Naive thymus-derived CD4-positive, alpha-beta T cell (primary cell): ENCODE data around the gene SAFB. TPM values are rescaled to one million over a fixed set of nuclear protein-coding genes. Genes with fewer than 3 reads are reported as not detected.
A peak's percentile ranks its signal among the peaks of the same experiment; 100 is the strongest.

Experiments used
- ATAC-seq: fragments of 150-1000 bp; cut with Tn5 transposase; 2 replicates; pipeline ENCODE4 v1.10.0; 2021; ENCODE audit warnings: mild to moderate bottlenecking, moderate library complexity
- CTCF ChIA-PET: fragments of 350-600 bp; sonication (Branson Sonifier 250); formaldehyde crosslinking; loops from one replicate; lab custom pipeline; 2021; ENCODE audit warnings: antibody characterized with exemption; lab: Charles Lee
- POLR2A ChIA-PET: fragments of 350-600 bp; sonication (Branson Sonifier 250); formaldehyde crosslinking; loops from one replicate; lab custom pipeline; 2021; ENCODE audit warnings: antibody characterized with exemption, inconsistent platforms; lab: Charles Lee
- DNase-seq, 9 donors: peaks; one replicate each; pipeline versions ENCODE4 v3.0.0 to v3.0.0-alpha.2; 2020 to 2022; ENCODE audit warnings: mixed read lengths in 1 of 9
- H3K27ac ChIP-seq: one replicate; pipeline ENCODE4 v1.7.0; 2013; ENCODE audit warnings: mild to moderate bottlenecking, low read depth, low read length, moderate library complexity
- H3K27me3 ChIP-seq, 2 donors: one replicate each; pipeline ENCODE4 v1.7.0; 2013; ENCODE audit warnings: low read length in 2 of 2, mild to moderate bottlenecking in 2 of 2, moderate library complexity in 2 of 2; ENCODE audit not compliant: control insufficient read depth in 2 of 2, insufficient read depth in 2 of 2
- H3K36me3 ChIP-seq, 3 experiments: 1 replicate in 2 of 3; 2 replicates in 1 of 3; pipeline ENCODE4 v1.7.0; 2013; ENCODE audit warnings: low read length in 3 of 3, mild to moderate bottlenecking in 3 of 3, moderate library complexity in 1 of 3; ENCODE audit not compliant: insufficient read depth in 3 of 3, control insufficient read depth in 2 of 3
- H3K4me1 ChIP-seq, 2 donors: one replicate each; pipeline ENCODE4 v1.7.0; 2013; ENCODE audit warnings: low read length in 2 of 2, mild to moderate bottlenecking in 2 of 2, moderate library complexity in 1 of 2; ENCODE audit not compliant: control insufficient read depth in 2 of 2, insufficient read depth in 2 of 2
- H3K4me3 ChIP-seq: 2 replicates; pipeline ENCODE4 v1.7.0; 2013; ENCODE audit warnings: mild to moderate bottlenecking, low read length
- H3K9me3 ChIP-seq, 3 experiments: 1 replicate in 2 of 3; 2 replicates in 1 of 3; pipeline ENCODE4 v1.7.0; 2013; ENCODE audit warnings: low read length in 3 of 3; ENCODE audit not compliant: control insufficient read depth in 2 of 3
- H3K27ac Mint-ChIP-seq, 9 donors: one replicate each; pipeline ENCODE4 v1.8.0; 2020 to 2022; ENCODE audit warnings: mixed read lengths in 9 of 9, mild to moderate bottlenecking in 8 of 9, moderate library complexity in 5 of 9, inconsistent platforms in 2 of 9
- H3K27me3 Mint-ChIP-seq, 5 donors: one replicate each; pipeline ENCODE4 v1.8.0; 2021 to 2022; ENCODE audit warnings: mixed read lengths in 5 of 5, mild to moderate bottlenecking in 1 of 5
- H3K36me3 Mint-ChIP-seq, 5 donors: one replicate each; pipeline ENCODE4 v1.8.0; 2020 to 2022; ENCODE audit warnings: mixed read lengths in 5 of 5, mild to moderate bottlenecking in 3 of 5, inconsistent platforms in 1 of 5
- H3K4me1 Mint-ChIP-seq, 7 donors: one replicate each; pipeline ENCODE4 v1.8.0; 2020 to 2022; ENCODE audit warnings: mixed read lengths in 7 of 7, mild to moderate bottlenecking in 3 of 7, inconsistent platforms in 1 of 7
- H3K4me3 Mint-ChIP-seq, 10 donors: one replicate each; pipeline ENCODE4 v1.8.0; 2020 to 2022; ENCODE audit warnings: mild to moderate bottlenecking in 10 of 10, mixed read lengths in 10 of 10, moderate library complexity in 6 of 10, inconsistent platforms in 2 of 10
- H3K9me3 Mint-ChIP-seq, 11 donors: one replicate each; pipeline ENCODE4 v1.8.0; 2020 to 2022; ENCODE audit warnings: mixed read lengths in 11 of 11, mild to moderate bottlenecking in 4 of 11, inconsistent platforms in 1 of 11, moderate library complexity in 1 of 11
- intact Hi-C, 2 donors: fragments of 100-400 bp; cut with micrococcal nuclease; formaldehyde crosslinking; loops; one replicate each; pipeline ENCODE4 v1.15.1; 2023
- polyA plus RNA-seq, 2 donors: library from polyadenylated mRNA; unstranded; fragments of 300-500 nt; fragmentation: Illumina TruSeq; gene quantifications; one replicate each; pipeline ENCODE4 v1.2.3, GENCODE V29; 2021
- total RNA-seq, 6 experiments: library from RNA in 5 of 6; stranded (reverse) in 5 of 6; gene quantifications; 1 replicate in 5 of 6; 2 replicates in 1 of 6; pipeline ENCODE4 v1.2.3 and lab custom pipeline; 2021 to 2026

Gene SAFB
- total and polyA plus RNA-seq, 7 experiments from 2014 or later: 50.3 to 203 (median 170) TPM

- Histone ChIP-seq H3K36me3 (peaks cover 0 to 67% (median 10%) of the 10 kb centered on the region in 3 experiments), H3K27ac (no peak overlapping the region), H3K9me3 (no peaks in the 10 kb centered on the region), H3K27me3 (no peaks in the 10 kb centered on the region), H3K4me1 (peaks cover 8 to 11% of the 10 kb centered on the region in 2 donors), H3K4me3 (no peak overlapping the region)
- ChIA-PET POLR2A (interaction anchor here (1.1 kb wide), 1 partner anchor 25 kb away, joined by 3 read pairs; no protein-coding TSS in a partner anchor), CTCF (no interaction called here)
- no peak for DNase-seq
- intact Hi-C loops: no loop called here
- ATAC-seq: no peak
- Mint-ChIP-seq H3K27ac (peak overlapping the region in 4 of 9 donors; percentile 15 to 59 (median 43)), H3K9me3 (peaks cover 0 to 3% (median 0%) of the 10 kb centered on the region in 11 donors), H3K4me3 (no peak overlapping the region), H3K36me3 (peaks cover 0 to 15% (median 0%) of the 10 kb centered on the region in 5 donors), H3K4me1 (peaks cover 5 to 24% (median 21%) of the 10 kb centered on the region in 7 donors), H3K27me3 (no peaks in the 10 kb centered on the region)
These were observed 70.6 kb downstream of the SAFB start for GRCh38 chr19:5693195-5694166.

GRCh38 chr19:5694167-5694955 lies 71.5 kb downstream of the SAFB start:
- H3K36me3 ChIP-seq: peaks cover 0 to 76% (median 10%) of the 10 kb centered on the region in 3 experiments
- DNase-seq (no peak), ATAC-seq (no peak)
- Mint-ChIP-seq H3K36me3 (peaks cover 0 to 15% (median 0%) of the 10 kb centered on the region in 5 donors), H3K4me1 (peaks cover 5 to 20% (median 17%) of the 10 kb centered on the region in 7 donors), H3K9me3 (peaks cover 0 to 3% (median 0%) of the 10 kb centered on the region in 11 donors), H3K4me3 (peak overlapping the region in 2 of 10 donors; percentile 20 to 23), H3K27ac (peak overlapping the region in 3 of 9 donors; percentile 33 to 59 (median 55)), H3K27me3 (no peaks in the 10 kb centered on the region)
- no peaks in the 10 kb centered on the region for H3K27me3 ChIP-seq
- ChIA-PET POLR2A (interaction anchor here (1.1 kb wide), 1 partner anchor 24 kb away, joined by 3 read pairs; no protein-coding TSS in a partner anchor), CTCF (no interaction called here)
- no peak overlapping the region for H3K4me3 ChIP-seq
- intact Hi-C loops: no loop called here
- no peaks in the 10 kb centered on the region for H3K9me3 ChIP-seq
- H3K4me1 ChIP-seq: peaks cover 8 to 11% of the 10 kb centered on the region in 2 donors
- no peak overlapping the region for H3K27ac ChIP-seq

GRCh38 chr19:5694956-5695648 lies 72.2 kb downstream of the SAFB start:
- Histone ChIP-seq H3K4me3 (no peak overlapping the region), H3K9me3 (no peaks in the 10 kb centered on the region), H3K27ac (no peak overlapping the region), H3K36me3 (peaks cover 0 to 79% (median 10%) of the 10 kb centered on the region in 3 experiments), H3K4me1 (peaks cover 8% of the 10 kb centered on the region in 2 donors), H3K27me3 (no peaks in the 10 kb centered on the region)
- peaks cover 5 to 15% (median 13%) of the 10 kb centered on the region in 7 donors for H3K4me1 Mint-ChIP-seq
- H3K27me3 Mint-ChIP-seq: no peaks in the 10 kb centered on the region
- ChIA-PET CTCF (no interaction called here), POLR2A (no interaction called here)
- ATAC-seq: no peak
- H3K36me3 Mint-ChIP-seq: peaks cover 0 to 15% (median 0%) of the 10 kb centered on the region in 5 donors
- DNase-seq: no peak
- peak overlapping the region in 1 of 9 donors; percentile 25 for H3K27ac Mint-ChIP-seq
- intact Hi-C loops: no loop called here
- H3K4me3 Mint-ChIP-seq: no peak overlapping the region
- peaks cover 0 to 3% (median 0%) of the 10 kb centered on the region in 11 donors for H3K9me3 Mint-ChIP-seq

- CTCF ChIA-PET: no interaction called here
- intact Hi-C loops: no loop called here
These were observed 72.8 kb downstream of the SAFB start for GRCh38 chr19:5695649-5696195.

GRCh38 chr19:5696196-5697021 lies 73.5 kb downstream of the SAFB start:
- Mint-ChIP-seq H3K9me3 (no peaks in the 10 kb centered on the region), H3K4me1 (peaks cover 0 to 7% (median 5%) of the 10 kb centered on the region in 7 donors), H3K4me3 (no peak overlapping the region), H3K27me3 (no peaks in the 10 kb centered on the region), H3K36me3 (peaks cover 0 to 12% (median 0%) of the 10 kb centered on the region in 5 donors), H3K27ac (peak overlapping the region in 1 of 9 donors; percentile 75)
- Histone ChIP-seq H3K36me3 (peaks cover 0 to 92% (median 10%) of the 10 kb centered on the region in 3 experiments), H3K4me3 (no peak overlapping the region), H3K27ac (no peak overlapping the region), H3K27me3 (no peaks in the 10 kb centered on the region), H3K4me1 (peaks cover 8% of the 10 kb centered on the region in 2 donors), H3K9me3 (no peaks in the 10 kb centered on the region)
- ChIA-PET POLR2A (interaction anchor here (0.6 kb wide), 1 partner anchor 18 kb away, joined by 6 read pairs; no protein-coding TSS in a partner anchor), CTCF (no interaction called here)
- intact Hi-C loops: no loop called here
- ATAC-seq: no peak
- no peak for DNase-seq

More at GRCh38 chr19:5695649-5696195, 72.8 kb downstream of the SAFB start:
- H3K9me3 Mint-ChIP-seq: peaks cover 0 to under 1% (median 0%) of the 10 kb centered on the region in 11 donors
- no peaks in the 10 kb centered on the region for H3K9me3 ChIP-seq
- ATAC-seq: no peak
- H3K4me3 Mint-ChIP-seq: no peak overlapping the region
- H3K4me3 ChIP-seq: no peak overlapping the region
- H3K27me3 ChIP-seq: no peaks in the 10 kb centered on the region
- no peaks in the 10 kb centered on the region for H3K27me3 Mint-ChIP-seq
- H3K36me3 ChIP-seq: peaks cover 0 to 85% (median 10%) of the 10 kb centered on the region in 3 experiments
- H3K4me1 ChIP-seq: peaks cover 8% of the 10 kb centered on the region in 2 donors
- DNase-seq: no peak
- no peak overlapping the region for H3K27ac Mint-ChIP-seq
- H3K36me3 Mint-ChIP-seq: peaks cover 0 to 11% (median 0%) of the 10 kb centered on the region in 5 donors
- H3K4me1 Mint-ChIP-seq: peaks cover 2 to 11% (median 8%) of the 10 kb centered on the region in 7 donors
- no peak overlapping the region for H3K27ac ChIP-seq
- POLR2A ChIA-PET: no interaction called here
